M059J (cell line): ENCODE results near the gene BNC2. TPM values are rescaled to one million over a fixed set of nuclear protein-coding genes. Genes with fewer than 3 reads are reported as not detected.
A peak's percentile ranks its signal among the peaks of the same experiment; 100 is the strongest.

ENCODE experiments used
- DNase-seq: peaks from one replicate; pipeline ENCODE4 v3.0.0-alpha.2; 2012; ENCODE audit warnings: low read depth
- total RNA-seq: library from RNA; depleted of rRNA; stranded (reverse); fragments of >200 nt; shearing (Covaris generic); gene quantifications from 2 replicates; pipeline ENCODE4 v1.2.3, GENCODE V29; 2014

The BNC2 gene
- total RNA-seq, 1 experiment from 2014 or later: 7.0 TPM

GRCh38 chr9:16715404-16715803 lies 155.1 kb downstream of the BNC2 start:
- DNase-seq: no peak

- DNase-seq: no peak
These were observed 157.7 kb downstream of the BNC2 start for GRCh38 chr9:16712787-16713186.

- no peak for DNase-seq
These were observed 159.6 kb downstream of the BNC2 start for GRCh38 chr9:16710888-16711287.

GRCh38 chr9:16709924-16710323 lies 160.5 kb downstream of the BNC2 start:
- DNase-seq: no peak

- DNase-seq: peak; percentile 87
These were observed 161.6 kb downstream of the BNC2 start for GRCh38 chr9:16708656-16709435.

GRCh38 chr9:16705111-16705604 lies 165.3 kb downstream of the BNC2 start:
- DNase-seq: peak; percentile 100

GRCh38 chr9:16704116-16705110 lies 166.1 kb downstream of the BNC2 start:
- DNase-seq: peak; percentile 52

- no peak for DNase-seq
These were observed 169.1 kb downstream of the BNC2 start for GRCh38 chr9:16701347-16701746.

GRCh38 chr9:16693616-16694015 lies 176.9 kb downstream of the BNC2 start:
- no peak for DNase-seq

GRCh38 chr9:16690628-16691027 lies 179.8 kb downstream of the BNC2 start:
- DNase-seq: no peak

- no peak for DNase-seq
These were observed 180.3 kb downstream of the BNC2 start for GRCh38 chr9:16690205-16690604.

GRCh38 chr9:16689351-16689938 lies 181.0 kb downstream of the BNC2 start:
- peak; percentile 82 for DNase-seq

GRCh38 chr9:16688814-16689213 lies 181.7 kb downstream of the BNC2 start:
- DNase-seq: no peak

GRCh38 chr9:16687678-16688369 lies 182.6 kb downstream of the BNC2 start:
- no peak for DNase-seq

- peak; percentile 38 for DNase-seq
These were observed 187.1 kb downstream of the BNC2 start for GRCh38 chr9:16683326-16683725.

- no peak for DNase-seq
These were observed 188.2 kb downstream of the BNC2 start for GRCh38 chr9:16682273-16682672.

- DNase-seq: no peak
These were observed 188.8 kb downstream of the BNC2 start for GRCh38 chr9:16681652-16681987.

GRCh38 chr9:16680975-16681651 lies 189.4 kb downstream of the BNC2 start:
- DNase-seq: no peak

GRCh38 chr9:16680541-16680940 lies 189.9 kb downstream of the BNC2 start:
- no peak for DNase-seq

GRCh38 chr9:16679327-16679821 lies 191.1 kb downstream of the BNC2 start:
- DNase-seq: no peak

GRCh38 chr9:16676519-16676918 lies 194.0 kb downstream of the BNC2 start:
- no peak for DNase-seq
